ENCODE data around the gene ST8SIA2. TPM values are rescaled to one million over a fixed set of nuclear protein-coding genes. Genes with fewer than 3 reads are reported as not detected.

ST8SIA2 gene
- total RNA-seq, 4 donors from 2014 or later: not detected

- no peak for TF ChIP-seq CTCF (IDR thresholded peaks at IDR 0.05)
- ATAC-seq (ENCODE audit: low FRiP score) (no peak), DNase-seq (ENCODE audit: low spot score) (no peak)
Observed at GRCh38 chr15:92506506-92506905, 112.8 kb downstream of the ST8SIA2 start.

GRCh38 chr15:92510163-92510882 is 116.6 kb downstream of the ST8SIA2 start:
- no peak for TF ChIP-seq CTCF (IDR thresholded peaks at IDR 0.05)
- no peak for DNase-seq (ENCODE audit: low spot score)
- ATAC-seq (ENCODE audit: low FRiP score): no peak

Small RNAs within 50 kb of the gene (small RNA-seq; reads per million reads assigned to genes)
- not detected for gene RF01233

All from omental fat pad (tissue), 4 donors.